Right lobe of liver (tissue), 4 donors: ENCODE measurements around the gene ASIC2.

Experiments used
- POLR2A ChIP-seq: fragments of 450-650 bp; IDR thresholded peaks from one replicate; pipeline ENCODE4 v1.6.1; 2017; ENCODE audit warnings: antibody characterized with exemption, mild to moderate bottlenecking
- TF ChIP-seq, protein P1 (sequence below), 4 donors: fragments of 200-600 bp in 3 of 4; fragments of 450-650 bp in 1 of 4; IDR thresholded peaks; one replicate each; pipeline versions ENCODE4 v1.5.1 to v1.8.0; 2016 to 2022; ENCODE audit warnings: antibody characterized with exemption in 4 of 4, mild to moderate bottlenecking in 2 of 4
- donor health status: DM: no; HTN: no; CAD: no.
- donor health status: DM: no; HTN: no; CAD: no.
- donor health status: DM: no; HTN: yes; CAD: no.

GRCh38 chr17:33138627-33139026, 154.5 kb downstream of the ASIC2 start:
- TF ChIP-seq, protein P1, sequence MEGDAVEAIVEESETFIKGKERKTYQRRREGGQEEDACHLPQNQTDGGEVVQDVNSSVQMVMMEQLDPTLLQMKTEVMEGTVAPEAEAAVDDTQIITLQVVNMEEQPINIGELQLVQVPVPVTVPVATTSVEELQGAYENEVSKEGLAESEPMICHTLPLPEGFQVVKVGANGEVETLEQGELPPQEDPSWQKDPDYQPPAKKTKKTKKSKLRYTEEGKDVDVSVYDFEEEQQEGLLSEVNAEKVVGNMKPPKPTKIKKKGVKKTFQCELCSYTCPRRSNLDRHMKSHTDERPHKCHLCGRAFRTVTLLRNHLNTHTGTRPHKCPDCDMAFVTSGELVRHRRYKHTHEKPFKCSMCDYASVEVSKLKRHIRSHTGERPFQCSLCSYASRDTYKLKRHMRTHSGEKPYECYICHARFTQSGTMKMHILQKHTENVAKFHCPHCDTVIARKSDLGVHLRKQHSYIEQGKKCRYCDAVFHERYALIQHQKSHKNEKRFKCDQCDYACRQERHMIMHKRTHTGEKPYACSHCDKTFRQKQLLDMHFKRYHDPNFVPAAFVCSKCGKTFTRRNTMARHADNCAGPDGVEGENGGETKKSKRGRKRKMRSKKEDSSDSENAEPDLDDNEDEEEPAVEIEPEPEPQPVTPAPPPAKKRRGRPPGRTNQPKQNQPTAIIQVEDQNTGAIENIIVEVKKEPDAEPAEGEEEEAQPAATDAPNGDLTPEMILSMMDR (IDR thresholded peaks at IDR 0.05), result no peak
- TF ChIP-seq POLR2A, result no peak
